GM21360 (cell line): ENCODE results near the gene IGSF21.

Experiments used
- ATAC-seq: cut with Tn5 transposase; IDR thresholded peaks from one replicate; pipeline ENCODE4 v1.9.1; 2021; ENCODE audit warnings: mild to moderate bottlenecking, moderate library complexity; ENCODE audit not compliant: unreplicated experiment

Gene IGSF21

GRCh38 chr1:18094096-18094495 is 13.5 kb upstream of the IGSF21 start:
- ATAC-seq, result no peak

- ATAC-seq, result no peak
Observed at GRCh38 chr1:18097206-18097605, 10.4 kb upstream of the IGSF21 start.

DNA sequence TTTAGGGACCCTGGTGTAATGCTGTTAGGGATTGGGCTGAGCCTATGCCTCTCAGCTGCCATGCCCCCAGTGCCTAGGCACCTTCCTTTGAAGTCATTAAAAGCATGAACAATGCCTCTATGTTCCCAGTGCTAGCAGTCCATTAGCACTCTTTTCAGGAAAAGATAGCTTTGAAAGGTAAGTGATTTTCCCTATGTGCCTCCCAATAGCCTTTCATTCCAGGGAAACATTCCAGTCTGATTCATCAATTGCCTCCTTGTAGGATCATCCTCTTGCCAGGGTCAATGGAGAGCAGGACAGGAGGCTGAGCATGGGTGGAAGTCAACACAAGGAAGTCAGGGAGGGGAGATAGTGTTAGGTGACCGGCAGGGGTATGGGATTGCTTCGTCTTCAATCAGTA is 8.6 kb upstream of the IGSF21 start:
- no peak for ATAC-seq

DNA sequence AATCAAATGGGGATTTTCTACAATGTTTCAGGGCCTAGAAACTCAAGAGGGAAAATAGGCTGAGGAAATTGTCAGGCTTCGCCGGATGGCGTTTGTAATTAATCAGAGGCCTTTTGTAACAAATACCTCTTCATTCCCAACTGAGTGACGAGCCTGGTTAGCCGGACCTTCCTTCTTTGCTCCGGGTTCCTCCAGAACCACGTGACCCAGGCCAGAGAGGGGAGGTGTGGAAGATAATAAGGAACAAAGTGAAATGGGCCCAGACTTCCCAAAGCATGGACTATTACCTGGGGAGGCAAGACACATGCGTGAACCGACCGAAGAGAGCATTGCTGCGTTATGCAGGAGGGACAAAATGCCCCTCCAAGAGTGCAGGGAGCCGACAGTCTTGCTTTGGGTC is 7.5 kb upstream of the IGSF21 start:
- no peak for ATAC-seq

DNA sequence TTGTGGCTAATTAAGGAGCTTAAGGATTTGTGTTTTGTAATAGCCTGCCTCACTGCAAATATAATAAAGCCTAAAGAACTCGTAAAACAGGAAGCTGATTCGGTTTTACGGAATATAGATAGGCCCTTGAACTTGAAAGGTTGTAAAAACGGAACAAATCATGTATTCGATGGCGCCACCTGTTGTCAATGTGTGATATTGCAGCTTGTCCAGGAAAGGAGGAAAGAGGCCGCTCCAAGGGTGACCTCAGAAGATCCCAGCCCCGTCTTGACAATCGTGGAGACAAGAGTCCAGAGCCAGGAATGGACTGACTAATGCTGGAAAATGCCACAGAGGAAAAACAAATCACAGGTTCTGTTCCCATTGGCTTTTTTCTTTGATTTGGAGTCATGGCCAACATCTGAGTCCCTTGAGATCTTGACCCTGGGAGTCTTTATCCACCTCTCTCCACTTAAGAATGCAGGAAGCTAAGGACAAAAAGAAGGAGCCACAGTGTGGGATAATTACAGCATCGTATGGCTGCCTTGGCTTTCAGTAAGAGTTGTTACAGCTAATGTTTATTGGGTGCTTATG is 7.0 kb upstream of the IGSF21 start:
- ATAC-seq, result no peak

- no peak for ATAC-seq
Observed at GRCh38 chr1:18101508-18101907, 6.1 kb upstream of the IGSF21 start.

- no peak for ATAC-seq
Observed at GRCh38 chr1:18103788-18104421, 3.7 kb upstream of the IGSF21 start.

DNA sequence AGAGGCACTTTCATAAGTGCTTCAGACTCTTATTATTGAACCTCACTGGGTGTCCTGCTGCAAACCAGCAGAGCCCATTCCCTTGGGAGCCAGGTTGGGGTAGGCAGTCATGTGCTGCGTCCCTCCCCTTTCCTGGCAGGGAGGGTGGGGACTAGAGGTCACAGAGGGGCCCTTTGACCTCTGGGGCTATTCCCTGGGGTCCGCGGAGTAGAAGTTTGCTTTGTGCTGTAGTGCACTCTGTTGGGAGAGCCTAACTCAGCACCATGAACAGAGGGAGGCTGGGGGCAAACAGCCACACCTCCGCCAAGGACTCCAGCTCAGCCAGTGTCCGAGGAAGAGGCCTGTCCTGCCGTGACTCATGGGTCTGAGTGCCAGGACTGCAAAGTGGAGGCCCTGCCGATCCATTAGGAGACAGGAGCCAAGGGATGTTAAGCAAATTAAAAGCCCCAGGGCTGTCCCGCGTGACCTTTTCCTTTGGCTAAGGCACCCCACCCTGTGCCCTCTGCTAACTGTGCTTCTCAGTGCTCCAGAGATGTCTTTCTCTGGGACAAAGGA is 3.0 kb upstream of the IGSF21 start:
- no peak for ATAC-seq

DNA sequence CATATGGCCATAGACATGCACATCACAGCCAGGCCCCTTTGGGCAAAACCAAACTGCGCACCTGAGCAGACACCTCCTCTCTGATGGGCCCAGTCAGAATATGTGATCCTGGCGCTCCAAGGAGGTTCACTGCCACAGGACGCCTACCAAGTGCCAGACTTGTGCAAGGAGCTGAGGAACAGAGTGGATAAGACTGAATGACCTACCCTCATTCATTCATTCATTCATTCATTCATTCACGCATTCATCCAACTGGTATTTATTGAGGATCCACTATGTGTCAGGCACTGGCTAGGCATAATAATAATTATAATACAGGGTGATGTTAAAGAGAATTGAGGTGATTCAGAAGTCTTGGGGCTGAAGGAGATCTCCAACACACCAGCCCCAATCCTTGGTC is 2.4 kb upstream of the IGSF21 start:
- no peak for ATAC-seq

DNA sequence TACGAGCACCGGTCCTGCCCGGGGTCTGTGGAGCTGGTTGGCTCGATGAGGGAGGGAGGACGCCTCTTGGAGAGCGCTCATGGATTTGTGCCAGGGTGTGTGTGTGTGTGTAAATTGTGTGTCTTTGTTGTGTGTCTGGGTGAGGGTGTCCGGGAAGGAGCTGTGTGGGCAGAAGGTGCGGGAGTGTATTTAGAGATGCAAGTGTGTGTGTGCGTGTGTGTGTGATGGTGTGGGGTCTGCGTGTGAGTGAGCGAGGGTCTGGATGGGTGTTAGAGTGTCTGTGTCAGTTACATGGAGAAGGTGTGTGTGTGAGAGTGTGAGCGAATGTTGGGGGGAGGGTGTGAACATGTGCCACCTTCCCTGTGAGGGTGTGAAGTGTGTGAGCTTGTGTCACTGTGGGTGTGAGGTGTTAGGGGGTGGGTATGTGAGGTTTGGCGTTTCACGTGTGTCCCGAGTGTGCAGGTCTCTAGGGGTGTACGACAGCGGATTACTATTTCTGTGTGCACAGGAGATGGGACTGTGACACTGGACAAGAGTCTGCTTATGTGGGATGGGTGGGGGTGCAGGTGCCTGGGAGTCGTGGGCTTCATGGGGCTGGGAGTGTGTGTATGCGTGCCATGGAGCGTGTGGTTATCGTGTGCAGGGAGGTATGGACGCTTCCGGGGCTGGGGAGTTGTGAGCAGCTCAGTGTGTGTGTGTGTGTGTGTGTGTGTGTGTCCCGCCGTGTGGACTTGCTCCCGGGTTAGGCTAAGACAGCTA is 880 bp downstream of the IGSF21 start:
- no peak for ATAC-seq

GRCh38 chr1:18109058-18109755 is 1.6 kb downstream of the IGSF21 start:
- ATAC-seq, result no peak

DNA sequence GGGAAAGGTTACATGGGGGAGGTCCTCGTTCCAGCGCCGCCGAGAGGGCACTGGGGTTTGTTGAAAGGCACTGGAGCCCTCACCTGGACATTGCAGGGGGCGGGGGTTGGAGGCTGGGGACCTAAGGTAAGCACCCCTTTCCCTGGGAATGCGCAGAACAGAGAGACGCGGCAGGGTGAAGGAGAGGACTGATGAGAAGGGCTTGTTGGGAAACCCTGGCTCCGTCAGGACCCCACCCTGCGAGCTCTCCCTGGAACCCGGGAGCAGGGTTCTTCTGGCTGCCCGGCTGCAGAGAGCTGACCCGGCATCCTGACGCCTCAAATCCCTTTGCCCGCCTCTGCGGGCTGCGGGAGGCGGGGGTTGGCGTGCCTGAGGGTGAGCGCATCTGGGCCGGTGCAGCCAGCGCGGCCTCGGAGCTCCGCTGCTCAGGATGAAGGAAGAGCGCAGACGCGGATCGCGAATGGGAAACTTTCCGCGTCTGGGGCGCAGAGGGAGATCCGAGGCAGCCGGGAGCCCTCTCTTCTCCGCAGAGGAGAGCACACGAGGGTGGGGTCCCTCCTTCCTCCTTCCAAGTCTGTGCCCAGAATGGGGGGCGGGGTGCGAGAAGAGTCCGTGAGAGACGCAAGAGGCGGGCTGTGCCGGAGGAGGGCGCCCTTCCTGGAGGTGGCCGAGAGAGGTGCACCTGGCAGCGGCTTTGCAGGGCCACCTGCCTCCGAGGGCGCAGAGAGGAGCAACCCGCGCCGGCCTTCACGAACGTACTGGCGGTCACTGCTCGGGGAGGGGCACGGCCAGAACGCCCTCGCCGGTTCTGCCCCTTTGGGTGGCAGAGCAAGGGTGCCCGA is 2.4 kb downstream of the IGSF21 start:
- ATAC-seq, result no peak

DNA sequence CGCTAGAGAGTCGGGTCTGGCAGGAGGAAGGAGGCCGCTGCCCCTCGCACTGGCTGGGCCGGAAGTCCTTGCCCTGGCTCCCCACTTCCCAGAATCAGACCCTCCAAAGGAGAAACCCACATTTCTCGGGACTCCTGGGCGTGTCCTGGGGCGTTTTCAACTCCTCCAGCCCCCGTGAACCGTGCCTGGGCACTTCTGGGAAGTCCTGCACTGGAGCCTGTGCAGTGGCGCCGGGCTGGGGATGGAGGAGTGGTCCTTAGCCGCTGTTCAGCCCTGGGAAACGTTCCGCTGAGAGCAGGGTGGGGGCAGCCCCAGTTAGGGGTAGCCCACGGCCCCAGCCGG is 3.0 kb downstream of the IGSF21 start:
- no peak for ATAC-seq

DNA sequence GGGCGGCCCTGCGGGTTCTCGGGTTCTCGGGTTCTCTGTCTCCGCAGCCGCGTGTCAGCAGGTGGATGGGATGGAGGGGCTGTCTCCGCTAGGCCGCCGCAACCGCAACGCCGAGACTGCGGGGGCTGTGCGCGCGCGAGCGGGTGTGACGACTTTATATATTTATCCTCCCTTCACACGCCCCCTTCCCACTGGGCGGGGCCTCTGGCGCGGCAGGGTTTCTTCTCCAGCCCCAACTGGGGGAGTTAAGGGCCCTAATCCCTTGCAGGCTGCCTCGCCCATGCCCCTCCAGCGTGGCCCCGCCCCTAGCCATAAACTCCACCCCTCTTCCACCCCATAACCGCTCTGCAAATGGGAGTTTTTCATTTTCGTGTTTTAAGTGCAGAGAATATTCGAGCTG is 3.4 kb downstream of the IGSF21 start:
- no peak for ATAC-seq

GRCh38 chr1:18111605-18112297 is 4.2 kb downstream of the IGSF21 start:
- no peak for ATAC-seq

DNA sequence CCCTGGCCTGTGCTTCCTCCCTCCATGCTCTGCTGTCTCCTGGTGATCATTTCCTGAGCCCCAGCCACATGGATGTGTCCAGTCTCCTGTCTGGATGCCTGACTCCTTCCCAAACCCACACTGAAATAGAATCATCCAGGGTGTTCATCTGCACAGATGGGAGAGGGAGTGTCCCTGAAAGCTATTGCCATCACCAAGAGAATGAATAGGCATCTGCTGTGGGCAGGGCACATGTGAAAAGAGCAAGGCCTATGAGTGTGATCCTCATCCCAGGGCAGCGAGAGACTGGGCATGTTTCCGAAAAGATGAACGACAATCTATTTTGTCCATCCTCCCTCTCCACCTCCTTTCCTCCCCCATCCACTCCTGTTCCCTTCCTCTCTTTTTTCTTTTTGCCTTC is 5.0 kb downstream of the IGSF21 start:
- no peak for ATAC-seq

DNA sequence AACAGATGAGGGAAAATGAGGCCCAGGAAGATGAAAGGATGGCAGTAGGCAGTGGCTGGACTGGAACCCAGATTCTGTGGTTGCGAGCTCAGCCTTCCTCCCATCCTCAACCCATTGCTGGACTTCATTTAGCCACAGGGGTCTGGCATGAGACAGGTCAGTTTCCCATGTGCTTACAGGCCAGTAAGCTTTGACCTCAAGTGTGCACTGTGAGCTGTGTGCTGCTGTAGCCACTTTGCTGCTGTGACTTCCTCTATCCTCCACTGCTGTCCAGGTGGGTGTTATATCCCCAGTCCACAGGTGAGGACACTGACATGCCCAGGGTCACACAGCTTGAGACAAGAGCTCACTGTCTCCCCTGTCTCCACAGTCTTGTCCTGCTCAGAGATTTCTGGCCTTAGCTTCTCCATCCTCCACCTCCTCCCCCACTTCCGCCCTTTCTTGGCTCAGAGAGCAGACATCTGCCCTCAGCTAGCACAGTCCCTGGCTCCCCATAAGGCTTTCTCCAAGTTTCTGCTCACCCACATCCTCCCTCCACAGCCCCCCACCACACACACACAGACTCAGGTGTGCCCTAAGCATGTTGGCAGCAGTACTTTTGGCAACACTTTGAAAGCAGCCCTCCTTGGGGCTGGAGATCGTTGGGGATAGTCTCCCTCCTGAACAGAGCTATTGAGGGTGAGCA is 7.3 kb downstream of the IGSF21 start:
- no peak for ATAC-seq

DNA sequence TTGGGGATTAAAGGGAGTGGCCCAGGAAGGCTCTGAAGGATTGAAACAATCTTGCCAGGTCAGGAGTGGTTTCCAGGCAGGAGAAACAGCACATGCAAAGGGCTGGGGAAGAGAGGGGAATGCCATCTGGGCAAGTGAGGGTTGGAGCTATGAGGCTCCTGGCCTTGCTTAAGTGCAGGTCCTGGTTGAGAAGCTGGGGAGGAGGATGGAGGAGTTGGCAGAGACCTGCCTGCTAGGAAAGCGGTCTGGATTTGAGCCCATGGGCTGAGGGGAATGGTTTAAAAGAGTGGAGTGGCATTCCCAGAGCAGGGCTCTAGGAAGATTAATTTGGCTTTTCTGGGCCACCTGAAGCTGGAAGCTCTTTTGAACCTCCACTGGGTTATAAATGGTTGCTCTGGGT is 9.2 kb downstream of the IGSF21 start:
- no peak for ATAC-seq

- ATAC-seq, result no peak
Observed at GRCh38 chr1:18118078-18118477, 10.5 kb downstream of the IGSF21 start.

GRCh38 chr1:18118491-18118890 is 10.9 kb downstream of the IGSF21 start:
- no peak for ATAC-seq
